Dedifferentiated amniotic fluid mesenchymal stem cell (primary cell): ENCODE measurements around the gene KCNAB2.

Experiments
- DNase-seq: peaks from one replicate; pipeline ENCODE4 v3.0.0-alpha.2; 2016; ENCODE audit errors: extremely low spot score

The KCNAB2 gene

DNA sequence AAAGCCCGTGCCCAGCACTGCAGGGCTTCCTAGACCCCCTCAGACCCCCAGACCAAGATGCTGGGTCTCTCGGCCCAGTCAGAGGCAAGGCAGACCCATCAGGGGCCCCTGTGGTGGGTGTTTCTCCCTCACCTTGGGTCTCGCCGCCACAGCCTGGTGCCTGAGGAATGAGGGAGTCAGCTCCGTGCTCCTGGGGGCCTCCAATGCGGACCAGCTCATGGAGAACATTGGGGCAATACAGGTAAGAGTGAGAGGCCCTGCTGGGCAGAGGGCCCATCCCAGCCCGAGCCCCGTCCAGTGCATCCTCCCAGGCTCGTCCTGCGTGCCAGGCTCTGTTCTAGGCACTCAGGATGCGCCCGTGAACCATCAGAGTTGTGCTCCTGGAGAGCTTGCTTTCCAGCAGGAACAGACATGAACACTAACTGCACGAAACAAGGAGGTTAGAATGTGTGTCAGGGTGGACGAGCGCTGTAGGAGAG is 51.5 kb downstream of the KCNAB2 start:
- no peak for DNase-seq

DNA sequence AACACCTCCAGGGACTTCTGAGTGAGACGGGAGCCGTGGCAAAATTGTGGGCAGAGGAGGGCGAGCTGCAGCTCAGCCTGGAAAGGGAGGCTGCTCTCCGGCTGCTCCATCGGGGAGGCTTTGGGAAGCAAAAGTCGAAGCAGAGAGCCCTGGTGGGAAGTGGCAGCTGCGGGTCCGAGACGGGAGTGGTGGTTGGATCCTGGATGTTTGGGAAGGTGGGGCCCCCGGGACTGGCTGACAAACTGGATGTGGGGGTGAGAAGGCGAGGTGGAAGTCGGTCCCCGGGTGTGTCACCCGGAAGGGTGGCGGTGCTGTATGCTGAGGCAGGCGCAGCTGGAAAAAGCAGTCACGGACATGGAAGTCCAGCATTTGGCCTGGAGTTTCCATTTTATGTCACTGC is 52.1 kb downstream of the KCNAB2 start:
- DNase-seq, result no peak

DNA sequence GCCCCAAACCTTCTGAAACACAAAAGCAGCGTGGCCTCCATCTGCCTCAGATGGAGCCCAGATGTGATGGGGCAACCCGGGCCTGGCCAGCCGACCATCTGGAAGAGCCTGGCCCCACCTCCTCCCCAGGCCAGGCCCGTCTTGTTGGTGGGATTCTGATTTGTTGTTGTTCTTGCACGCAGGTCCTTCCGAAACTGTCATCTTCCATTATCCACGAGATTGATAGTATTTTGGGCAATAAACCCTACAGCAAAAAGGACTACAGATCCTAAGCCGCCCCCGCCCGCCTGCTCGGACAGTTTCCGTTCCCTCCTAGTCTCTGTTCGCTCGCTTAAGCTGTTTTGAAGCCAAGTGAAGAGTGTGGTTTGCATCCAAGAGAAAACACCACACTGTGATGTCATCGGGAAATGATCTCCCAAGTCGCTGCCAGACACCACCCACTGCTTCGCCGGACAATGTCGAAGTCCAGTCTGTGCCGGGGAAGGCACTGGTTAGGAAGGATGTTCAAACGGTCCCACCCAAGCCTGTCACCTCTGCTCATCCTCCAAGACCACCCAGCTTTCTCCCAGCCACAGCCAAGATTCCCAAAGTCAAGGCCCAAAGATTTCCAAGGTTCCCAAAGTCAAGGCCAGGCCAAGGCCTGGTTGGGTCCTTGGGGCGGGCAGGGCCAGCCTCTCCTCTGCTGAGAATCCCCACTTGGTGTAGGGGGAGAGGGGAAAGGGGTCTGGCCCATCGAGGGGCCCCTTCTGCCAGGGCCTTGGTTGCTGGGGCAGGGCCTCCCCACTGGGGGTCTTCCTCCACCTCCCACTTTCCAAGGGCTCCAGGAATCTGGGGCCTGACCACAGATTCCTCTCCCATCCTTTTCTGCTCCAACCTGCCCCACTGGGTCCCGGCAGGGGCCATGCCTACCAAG is 52.9 kb downstream of the KCNAB2 start:
- peak; percentile 41 for DNase-seq

DNA sequence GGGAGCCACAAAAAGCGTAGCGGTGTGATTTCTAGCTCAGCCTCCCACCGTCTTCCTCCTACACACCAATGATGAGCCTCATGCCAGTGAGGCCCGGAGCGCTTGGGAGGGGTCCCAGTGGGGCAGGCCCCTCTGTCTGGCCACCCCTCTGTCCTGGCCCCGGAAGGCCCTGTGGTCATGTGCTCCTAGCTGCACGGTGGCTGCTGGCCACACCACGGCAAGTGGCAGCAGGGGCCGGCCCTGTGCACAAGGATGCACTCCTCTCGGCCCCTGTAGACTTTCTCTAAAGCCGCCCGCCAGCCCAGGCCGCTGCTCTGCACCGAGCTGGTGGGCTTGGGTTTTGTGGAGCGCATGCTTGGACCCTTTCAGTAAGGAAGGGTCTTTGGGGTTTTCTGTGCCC is 53.6 kb downstream of the KCNAB2 start:
- no peak for DNase-seq

DNA sequence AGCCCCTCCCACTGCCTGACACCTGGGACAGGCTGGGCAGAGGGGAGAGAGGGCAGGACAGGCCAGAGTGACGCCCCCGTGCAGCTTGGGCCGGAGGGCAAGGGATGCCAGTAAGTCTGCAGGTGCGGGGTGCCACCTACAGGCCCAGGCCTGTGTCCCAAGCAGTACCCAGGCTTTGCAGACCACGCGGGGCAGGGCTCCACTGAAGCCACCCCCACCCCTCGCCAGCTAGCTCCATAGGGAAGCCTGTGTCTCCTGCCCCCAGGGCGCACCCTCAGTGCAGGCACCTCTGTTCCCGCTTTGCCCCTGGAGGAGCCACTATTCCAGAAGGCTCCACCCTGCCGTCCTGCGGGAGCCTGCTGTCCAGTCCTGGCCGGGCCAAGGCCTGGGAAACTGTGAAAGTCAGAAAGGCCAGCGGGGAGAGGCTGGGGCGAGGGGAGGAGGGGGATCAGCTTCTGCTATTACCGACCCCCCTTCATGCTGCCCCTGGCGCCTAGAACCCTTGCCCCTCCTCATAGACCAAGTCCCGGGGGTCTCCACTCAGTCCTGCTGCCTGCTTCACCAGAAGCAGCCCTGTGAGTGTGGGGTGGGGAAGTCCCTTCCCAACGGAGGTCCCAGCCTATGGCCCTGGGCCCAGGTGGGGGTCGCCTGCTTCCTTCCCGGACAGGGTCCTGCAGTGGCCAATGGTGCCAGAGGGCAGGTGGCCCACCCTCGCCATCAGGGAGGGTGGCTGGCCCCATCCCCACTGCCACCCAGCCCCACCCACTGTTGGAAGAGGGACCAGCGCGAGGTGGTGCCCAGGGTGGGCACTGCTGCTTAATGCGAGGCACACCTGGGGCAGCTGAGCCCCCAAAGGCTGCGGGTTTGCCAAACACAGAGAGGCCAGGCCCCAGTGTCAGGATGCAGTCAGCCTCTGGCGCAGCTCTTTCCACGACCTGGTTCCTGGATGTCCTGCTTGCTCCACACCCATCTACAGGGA is 54.4 kb downstream of the KCNAB2 start:
- no peak for DNase-seq

DNA sequence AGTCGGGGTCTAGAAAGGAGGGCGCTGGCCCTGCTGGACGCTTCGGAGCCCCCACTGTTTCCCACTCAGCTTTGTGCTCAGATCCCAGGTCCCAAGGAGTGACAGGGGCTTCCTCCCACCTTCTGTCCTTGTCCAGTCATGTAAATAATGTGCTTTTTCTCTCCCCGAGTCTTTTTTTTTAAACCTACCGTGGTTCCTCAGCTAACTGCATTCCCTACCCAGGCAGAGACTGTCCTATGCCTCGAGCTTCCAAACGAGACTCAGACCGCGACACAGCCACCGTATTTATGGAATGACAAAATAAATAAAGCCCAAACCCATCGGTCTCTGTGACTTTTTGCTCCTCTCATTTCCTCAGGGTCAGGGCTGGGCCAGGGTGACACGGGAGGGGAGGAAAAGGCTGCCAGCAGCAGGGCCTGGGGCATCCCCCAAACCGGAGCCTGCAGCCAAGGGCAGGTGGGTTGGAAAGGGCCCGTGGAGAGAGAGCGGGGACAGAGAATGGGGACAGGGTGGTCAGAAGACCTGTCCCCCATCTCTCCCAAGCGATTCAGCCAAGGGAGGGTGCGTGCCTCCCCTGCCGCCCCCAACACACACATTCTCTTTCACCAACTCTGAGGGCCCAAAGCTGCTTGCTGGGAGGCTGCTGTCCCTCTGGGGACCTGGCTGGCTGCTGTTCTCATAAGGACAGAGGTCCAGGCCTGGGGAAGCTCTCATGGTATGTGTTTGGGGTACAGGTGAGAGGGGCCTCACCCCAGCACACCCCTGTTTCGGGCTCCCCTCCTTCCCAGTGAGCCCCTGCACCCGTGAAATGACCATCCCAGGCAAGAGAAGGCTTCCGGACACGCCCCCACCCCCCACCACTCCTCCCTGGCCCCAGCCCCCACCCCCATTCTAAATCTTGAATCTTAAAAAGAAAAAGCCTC is 55.4 kb downstream of the KCNAB2 start:
- no peak for DNase-seq

DNA sequence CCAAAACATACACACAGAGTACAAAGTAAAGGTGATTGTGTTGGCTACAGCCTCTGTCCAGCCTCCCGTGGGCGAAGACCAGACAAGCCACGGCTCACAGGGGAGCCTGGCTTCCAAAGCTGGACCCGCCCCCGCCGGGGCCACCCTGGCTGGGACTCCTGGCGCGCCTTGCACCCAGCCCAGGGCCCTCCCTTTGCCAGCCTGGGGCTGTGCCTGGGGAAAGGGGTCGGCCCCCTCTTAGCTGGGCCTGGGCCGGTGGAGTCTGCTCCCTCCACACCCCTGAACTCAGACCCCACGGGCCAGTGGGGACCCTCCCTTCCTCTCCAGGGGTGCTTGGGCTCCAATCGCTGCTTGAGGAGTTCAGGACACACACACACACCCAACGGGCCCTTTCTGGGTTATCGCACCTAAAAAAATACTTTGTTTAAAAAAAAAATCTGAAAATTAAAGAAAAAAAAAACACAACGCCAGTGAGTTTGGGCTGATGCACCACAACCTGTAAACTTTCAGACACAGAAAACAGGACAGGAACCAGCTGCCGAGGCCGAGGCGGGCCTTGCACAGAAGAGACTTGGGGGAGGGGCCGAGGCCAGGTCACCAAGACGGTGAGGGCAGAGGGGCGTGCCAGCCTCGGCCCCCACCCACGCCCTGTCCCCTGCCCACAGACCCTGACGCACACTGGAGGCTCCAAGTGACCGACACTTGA is 56.3 kb downstream of the KCNAB2 start:
- DNase-seq, result no peak

DNA sequence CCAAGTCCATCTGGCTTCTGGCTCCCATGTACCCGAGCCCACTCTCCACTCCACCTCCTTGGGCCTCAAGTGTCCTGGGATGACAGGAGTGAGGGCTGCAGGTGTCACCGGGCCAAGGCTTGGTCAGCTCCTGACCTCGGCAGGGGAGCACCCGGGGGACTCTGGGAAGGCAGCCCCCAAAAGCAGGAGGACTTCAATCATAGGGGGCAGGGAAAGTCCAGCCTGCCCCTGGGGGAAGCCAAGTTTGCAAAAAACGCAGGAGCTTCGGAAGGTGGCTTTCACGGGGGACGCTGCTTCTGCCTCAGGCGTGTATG is 56.8 kb downstream of the KCNAB2 start:
- no peak for DNase-seq

DNA sequence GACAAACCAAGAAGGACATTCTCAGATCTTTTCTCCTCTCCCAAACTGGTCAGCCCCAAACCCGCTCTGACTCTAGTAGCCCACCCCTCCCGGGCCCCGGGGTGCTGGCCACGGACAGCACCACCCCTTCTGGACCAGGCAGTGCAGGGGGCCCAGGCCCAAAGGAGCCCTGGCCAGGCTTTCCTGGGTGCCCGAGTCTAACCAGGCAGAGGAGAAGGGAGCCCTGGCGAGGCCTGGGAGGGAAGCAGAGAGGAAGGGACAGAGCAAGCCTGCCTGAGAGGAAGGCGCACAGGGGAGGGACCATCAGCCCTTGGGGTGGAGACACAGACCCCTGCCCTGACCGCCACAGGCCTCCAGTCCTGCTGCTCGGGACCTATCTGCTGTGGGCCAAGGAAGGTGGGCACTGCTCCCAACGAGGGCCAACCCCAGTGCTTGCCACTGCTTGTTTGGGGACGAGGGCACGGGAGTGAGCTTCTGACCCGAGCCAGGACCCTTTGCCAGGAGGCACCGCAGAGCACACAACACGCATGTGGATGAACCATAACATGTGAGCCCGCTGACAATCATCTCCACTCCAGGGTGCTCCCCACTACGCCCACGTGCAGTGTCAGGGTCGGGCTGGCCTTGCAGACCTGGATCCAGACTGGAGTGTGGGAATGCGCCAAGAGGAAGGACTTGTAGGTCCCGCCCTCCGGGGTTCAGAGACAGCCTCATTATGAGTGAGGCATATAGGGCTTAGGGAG is 57.6 kb downstream of the KCNAB2 start:
- no peak for DNase-seq

DNA sequence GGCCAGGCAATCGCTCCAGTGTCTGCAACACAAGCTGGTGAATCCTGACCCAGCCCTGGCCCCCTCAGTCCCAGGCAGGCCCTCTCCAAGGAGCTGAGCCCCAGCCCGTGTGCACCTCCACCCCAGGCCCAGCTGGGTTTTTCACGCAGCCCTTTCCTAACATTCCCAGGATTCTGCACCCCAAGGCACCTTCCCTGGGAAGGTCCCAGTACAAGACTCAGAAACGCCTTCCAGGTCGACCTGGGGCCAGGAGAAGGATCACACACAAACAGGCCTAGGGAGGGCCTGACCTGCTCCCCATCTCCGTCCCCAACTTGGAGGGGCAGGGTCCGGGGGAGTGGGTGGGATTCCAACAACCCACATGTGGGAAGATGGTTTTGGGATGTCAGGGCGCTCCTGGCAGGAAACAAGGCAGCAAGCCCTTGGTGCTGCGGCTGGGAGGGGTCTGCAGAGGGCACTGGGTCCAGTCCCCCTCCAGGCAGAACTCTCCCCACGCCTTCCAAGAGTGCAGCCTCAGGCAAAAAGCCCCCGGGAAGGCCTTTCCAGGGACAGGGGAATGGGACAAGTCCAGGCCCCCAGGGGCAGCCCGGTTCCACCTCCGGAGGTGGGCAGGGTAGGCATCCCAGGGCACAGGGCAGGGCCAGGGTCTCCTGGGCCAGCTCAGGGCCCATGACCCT is 58.3 kb downstream of the KCNAB2 start:
- no peak for DNase-seq

DNA sequence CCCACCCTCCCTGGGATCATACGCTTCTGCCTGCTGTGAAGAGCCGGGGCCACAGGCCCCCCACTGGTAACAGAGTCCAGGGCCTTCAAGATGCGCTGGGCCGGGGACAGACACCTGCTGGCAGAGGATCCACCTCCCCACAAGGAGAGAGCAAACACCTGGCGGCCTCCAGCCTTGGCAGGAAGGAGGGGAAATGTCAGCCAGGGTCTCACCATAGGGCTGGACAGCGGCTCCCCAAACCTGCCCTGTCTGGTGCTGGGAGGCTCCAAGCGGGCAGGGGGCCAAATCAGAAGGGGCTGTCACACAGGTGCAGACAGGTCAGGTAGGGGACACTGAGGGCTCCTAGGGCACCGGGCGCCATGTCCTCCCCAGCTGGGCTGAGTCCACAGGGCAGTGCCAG is 58.9 kb downstream of the KCNAB2 start:
- no peak for DNase-seq

DNA sequence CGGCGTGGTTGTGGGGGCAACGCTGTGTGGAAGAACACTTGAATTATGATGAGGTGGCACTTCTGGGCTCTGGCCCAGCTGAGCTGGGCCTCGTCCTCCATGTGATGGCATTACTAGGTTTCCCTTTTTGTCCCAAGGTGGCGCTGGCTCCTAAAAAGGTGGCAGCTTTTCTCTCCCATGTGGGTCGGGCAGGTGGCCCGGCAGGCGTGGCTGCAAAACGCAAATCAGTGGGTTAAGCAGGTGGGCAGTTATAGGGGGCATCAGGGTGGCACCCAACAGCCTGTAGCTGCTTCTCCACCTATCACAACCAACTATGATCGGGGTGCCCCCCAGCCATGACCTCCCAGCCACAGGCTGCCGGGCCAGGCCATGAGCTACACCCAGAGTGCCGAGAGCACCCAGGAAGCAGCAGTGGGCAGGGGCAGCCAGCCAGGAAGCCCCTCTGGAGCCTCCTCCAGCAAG is 59.6 kb downstream of the KCNAB2 start:
- DNase-seq, result no peak

DNA sequence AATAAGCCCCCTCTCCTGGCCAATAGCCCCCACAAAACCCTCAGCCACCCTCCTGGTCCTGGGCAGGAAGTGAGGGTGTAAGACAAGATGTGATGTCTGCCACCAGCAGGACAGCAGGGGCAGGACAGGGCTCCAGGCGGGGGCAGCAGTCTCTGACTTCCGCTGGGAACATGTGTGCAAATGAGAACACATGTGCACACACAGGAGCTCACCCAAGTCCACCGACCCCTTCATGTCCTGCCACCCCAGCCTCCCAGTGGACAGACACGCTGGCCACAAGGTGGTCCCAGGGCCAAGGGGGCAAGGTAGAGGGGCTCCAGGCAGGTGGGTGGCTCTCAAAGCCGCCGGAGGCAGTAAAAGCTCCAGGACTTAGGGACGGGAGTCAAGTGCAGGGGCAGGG is 60.1 kb downstream of the KCNAB2 start:
- no peak for DNase-seq

DNA sequence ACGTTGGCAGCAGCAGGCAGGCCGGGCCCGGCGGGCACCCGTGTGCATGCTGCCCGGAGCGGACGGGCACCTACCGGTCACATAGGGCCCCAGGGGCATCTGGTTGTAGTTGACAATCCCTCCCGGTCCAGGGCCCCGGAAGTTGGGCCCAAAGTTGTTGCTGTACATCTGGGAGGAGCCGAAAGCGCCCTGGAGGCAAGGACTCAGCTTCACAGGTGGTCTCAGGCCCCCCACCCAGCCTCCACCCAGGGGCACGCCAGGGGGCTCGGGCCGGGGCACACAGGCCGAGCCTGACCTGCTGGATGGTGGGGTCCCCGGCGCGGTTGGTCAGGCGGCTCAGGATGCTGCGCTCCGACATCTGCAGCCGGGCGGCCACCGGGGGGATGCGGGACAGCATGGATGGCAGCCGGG is 60.6 kb downstream of the KCNAB2 start:
- no peak for DNase-seq

DNA sequence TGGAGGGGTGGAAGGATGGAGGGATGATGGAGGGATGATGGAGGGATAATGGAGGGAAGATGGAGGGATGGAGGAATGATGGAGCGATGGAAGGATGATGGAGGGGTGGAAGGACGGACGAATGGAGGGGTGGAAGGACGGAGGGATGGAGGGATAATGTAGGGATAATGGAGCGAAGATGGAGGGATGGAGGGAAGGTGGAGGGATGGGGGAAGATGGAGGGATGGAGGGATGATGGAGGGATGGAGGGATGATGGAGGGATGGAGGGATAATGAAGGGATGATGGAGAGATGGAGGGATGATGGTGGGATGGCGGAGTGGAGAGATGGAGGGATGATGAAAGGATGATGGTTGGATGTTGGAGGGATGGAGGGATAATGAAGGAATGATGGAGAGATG is 61.3 kb downstream of the KCNAB2 start:
- no peak for DNase-seq

DNA sequence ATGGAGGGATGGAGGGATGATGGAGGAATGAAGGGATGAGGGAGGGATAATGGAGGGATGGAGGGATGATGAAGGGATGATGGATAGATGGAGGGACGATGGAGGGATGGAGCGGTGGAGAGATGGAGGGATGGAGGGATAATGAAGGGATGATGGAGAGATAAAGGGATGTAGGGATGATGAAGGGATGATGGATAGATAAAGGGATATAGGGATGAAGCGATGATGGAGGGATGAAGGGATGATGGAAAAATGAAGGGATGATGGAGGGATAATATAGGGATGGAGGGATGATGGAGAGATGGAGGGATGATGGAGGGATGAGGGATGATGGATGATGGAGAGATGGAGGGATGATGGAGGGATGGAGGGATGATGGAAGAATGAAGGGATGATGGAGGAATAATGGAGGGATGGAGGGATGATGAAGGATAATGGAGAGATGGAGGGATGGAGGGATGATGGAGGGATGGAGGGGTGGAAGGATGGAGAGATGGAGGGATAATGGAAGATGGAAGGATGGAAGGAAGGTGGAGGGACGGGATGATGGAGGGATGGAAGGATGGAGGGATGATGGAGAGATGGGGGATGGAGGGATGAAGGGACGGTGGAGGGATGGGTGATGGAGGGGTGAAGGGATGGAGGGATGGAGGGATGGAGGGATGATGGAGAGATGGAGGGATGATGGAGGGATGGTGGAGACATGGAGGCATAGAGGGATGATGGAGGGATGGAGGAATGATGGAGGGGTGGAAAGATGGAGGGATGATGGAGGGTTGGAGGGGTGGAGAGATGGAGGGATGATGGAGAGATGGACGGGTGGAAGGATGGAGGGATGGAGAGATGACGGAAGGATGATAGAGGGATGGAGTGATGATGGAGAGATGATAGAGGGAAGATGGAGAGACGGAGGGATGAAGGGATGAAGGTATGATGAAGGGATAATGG is 62.0 kb downstream of the KCNAB2 start:
- no peak for DNase-seq

DNA sequence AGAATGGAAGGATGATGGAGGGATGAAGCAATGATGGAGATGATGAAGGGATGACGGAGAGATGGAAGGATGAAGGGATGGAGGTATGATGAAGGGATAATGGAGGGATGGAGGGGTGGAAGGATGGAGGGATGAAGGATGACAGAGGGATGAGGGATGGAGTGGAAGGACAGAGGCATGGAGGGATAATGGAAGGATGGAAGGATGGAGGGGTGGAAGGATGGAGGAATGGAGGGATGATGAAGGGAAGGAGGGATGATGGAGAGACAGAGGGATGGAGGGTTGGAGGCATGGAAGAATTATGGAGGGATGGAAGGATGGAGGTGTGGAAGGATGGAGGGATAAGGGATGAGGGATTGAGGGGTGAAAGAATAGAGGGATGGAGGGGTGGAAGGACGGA is 62.8 kb downstream of the KCNAB2 start:
- no peak for DNase-seq

DNA sequence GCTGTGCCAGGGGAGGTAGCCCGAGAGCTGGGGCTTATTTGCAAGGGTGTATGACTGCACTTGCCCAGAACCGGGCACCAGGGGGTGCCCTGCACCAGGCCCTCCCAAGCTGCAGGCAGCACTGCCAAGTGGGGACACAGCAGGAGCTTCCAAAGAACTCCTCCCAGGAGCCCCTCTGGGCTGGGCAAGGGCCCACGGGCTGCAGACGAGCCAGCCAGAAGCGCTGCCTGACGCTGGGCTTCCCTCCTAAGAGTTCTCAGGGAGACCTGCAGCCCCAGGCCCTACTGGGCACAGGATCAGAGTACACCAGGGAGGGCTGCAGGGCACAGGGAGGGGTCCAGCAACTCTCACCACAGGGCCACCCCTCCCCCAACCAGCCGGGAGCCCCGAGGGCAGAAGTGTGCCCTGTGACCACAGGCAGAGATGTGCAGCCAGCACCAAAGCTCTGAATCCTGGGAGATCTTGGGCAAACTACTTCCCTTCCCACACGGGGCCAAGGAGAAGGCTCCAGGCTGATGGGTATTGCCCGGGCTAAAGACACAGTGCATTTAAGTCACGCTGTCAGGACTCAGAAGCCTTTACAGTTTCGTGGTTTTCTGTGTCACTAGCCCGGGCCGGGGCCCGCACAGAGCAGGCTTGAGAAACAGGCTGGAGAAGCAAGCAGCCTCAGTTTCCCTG is 63.4 kb downstream of the KCNAB2 start:
- no peak for DNase-seq
